ENCODE measurements around the gene PDE4A.

Gene PDE4A

GRCh38 chr19:10418235-10418484 lies 2.2 kb upstream of the PDE4A start:
- H3K27ac ChIP-seq (ENCODE audit: insufficient read depth in 1 of 2, low read depth in 1 of 2, low read length in 2 of 2, poor library complexity in 1 of 2, severe bottlenecking in 2 of 2), result no peak overlapping the region
- no peaks in the 10 kb centered on the region for H3K36me3 ChIP-seq (ENCODE audit: control insufficient read depth in 4 of 4, insufficient read depth in 4 of 4, low read length in 3 of 4)
- H3K9me3 ChIP-seq (ENCODE audit: control extremely low read depth in 1 of 5, control insufficient read depth in 4 of 5, insufficient read depth in 2 of 5, low read depth in 1 of 5, low read length in 4 of 5), result peaks cover 0 to 4% (median 0%) of the 10 kb centered on the region in 5 experiments
- ChIA-PET POLR2A (interaction anchor here (1.0 kb wide), 2 partner anchors 10 to 15 kb away, joined by 3 read pairs; partner anchors contain the start of gene CDC37), CTCF (interaction anchor here (0.7 to 7.7 kb wide), 13 partner anchors 10 to 158 kb away, joined by 3 to 102 read pairs (median 4); partner anchors contain the start of genes CDC37 and ICAM1)
- 20% methylated on average over 1 of the region's 3 CpGs for WGBS (ENCODE audit: insufficient coverage)
- no peak for DNase-seq
- no peak overlapping the region for H3K4me3 ChIP-seq (ENCODE audit: control insufficient read depth in 1 of 7, extremely low read depth in 1 of 7, insufficient read depth in 4 of 7, low read depth in 2 of 7, low read length in 6 of 7)
- peaks cover 4 to 69% (median 34%) of the 10 kb centered on the region in 5 experiments for H3K27me3 ChIP-seq (replicated peaks in 2 of 5; ENCODE audit: control insufficient read depth in 4 of 5, insufficient read depth in 5 of 5, low read length in 4 of 5)
- peaks cover 5 to 60% (median 47%) of the 10 kb centered on the region in 4 experiments for H3K4me1 ChIP-seq (ENCODE audit: control extremely low read depth in 1 of 4, control insufficient read depth in 4 of 4, insufficient read depth in 4 of 4, low read length in 3 of 4)

GRCh38 chr19:10418485-10419199 lies 1.7 kb upstream of the PDE4A start:
- Histone ChIP-seq H3K4me1 (ENCODE audit: control extremely low read depth in 1 of 4, control insufficient read depth in 4 of 4, insufficient read depth in 4 of 4, low read length in 3 of 4) (peaks cover 7 to 63% (median 49%) of the 10 kb centered on the region in 4 experiments), H3K27me3 (replicated peaks in 2 of 5; ENCODE audit: control insufficient read depth in 4 of 5, insufficient read depth in 5 of 5, low read length in 4 of 5) (peaks cover 4 to 73% (median 34%) of the 10 kb centered on the region in 5 experiments), H3K36me3 (ENCODE audit: control insufficient read depth in 4 of 4, insufficient read depth in 4 of 4, low read length in 3 of 4) (no peaks in the 10 kb centered on the region), H3K9me3 (ENCODE audit: control extremely low read depth in 1 of 5, control insufficient read depth in 4 of 5, insufficient read depth in 2 of 5, low read depth in 1 of 5, low read length in 4 of 5) (peaks cover 0 to 4% (median 0%) of the 10 kb centered on the region in 5 experiments), H3K27ac (ENCODE audit: insufficient read depth in 1 of 2, low read depth in 1 of 2, low read length in 2 of 2, poor library complexity in 1 of 2, severe bottlenecking in 2 of 2) (no peak overlapping the region), H3K4me3 (ENCODE audit: control insufficient read depth in 1 of 7, extremely low read depth in 1 of 7, insufficient read depth in 4 of 7, low read depth in 2 of 7, low read length in 6 of 7) (peak overlapping the region in 3 of 7 experiments; percentile 26 to 47 (median 42))
- ChIA-PET POLR2A (interaction anchor here (1.0 kb wide), 2 partner anchors 9 to 16 kb away, joined by 3 read pairs; partner anchors contain the start of gene CDC37), CTCF (interaction anchor here (0.6 to 7.7 kb wide), 14 partner anchors 9 to 158 kb away, joined by 3 to 102 read pairs (median 4); partner anchors contain the start of genes CDC37 and ICAM1)
- WGBS (ENCODE audit: insufficient coverage), result 8% methylated on average over 7 of the region's 32 CpGs
- DNase-seq, result peak in 2 of 3 donors; percentile 53 to 59

- peaks cover 0 to 4% (median 0%) of the 10 kb centered on the region in 5 experiments for H3K9me3 ChIP-seq (ENCODE audit: control extremely low read depth in 1 of 5, control insufficient read depth in 4 of 5, insufficient read depth in 2 of 5, low read depth in 1 of 5, low read length in 4 of 5)
- peak overlapping the region in 6 of 7 experiments; percentile 2 to 51 (median 42) for H3K4me3 ChIP-seq (ENCODE audit: control insufficient read depth in 1 of 7, extremely low read depth in 1 of 7, insufficient read depth in 4 of 7, low read depth in 2 of 7, low read length in 6 of 7)
- no peak for DNase-seq
- no peaks in the 10 kb centered on the region for H3K36me3 ChIP-seq (ENCODE audit: control insufficient read depth in 4 of 4, insufficient read depth in 4 of 4, low read length in 3 of 4)
- ChIA-PET POLR2A (no interaction called here), CTCF (interaction anchor here (0.6 to 7.7 kb wide), 3 partner anchors 14 to 84 kb away, joined by 3 to 102 read pairs (median 5); partner anchors contain the start of gene CDC37)
- H3K27me3 ChIP-seq (replicated peaks in 2 of 5; ENCODE audit: control insufficient read depth in 4 of 5, insufficient read depth in 5 of 5, low read length in 4 of 5), result peaks cover 4 to 77% (median 34%) of the 10 kb centered on the region in 5 experiments
- H3K4me1 ChIP-seq (ENCODE audit: control extremely low read depth in 1 of 4, control insufficient read depth in 4 of 4, insufficient read depth in 4 of 4, low read length in 3 of 4), result peaks cover 9 to 69% (median 55%) of the 10 kb centered on the region in 4 experiments
- no peak overlapping the region for H3K27ac ChIP-seq (ENCODE audit: insufficient read depth in 1 of 2, low read depth in 1 of 2, low read length in 2 of 2, poor library complexity in 1 of 2, severe bottlenecking in 2 of 2)
- WGBS (ENCODE audit: insufficient coverage), result under 1% methylated on average over 20 of the region's 40 CpGs
Measured at GRCh38 chr19:10419200-10419645, 1.1 kb upstream of the PDE4A start.

GRCh38 chr19:10419646-10420443 lies 493 bp upstream of the PDE4A start:
- H3K36me3 ChIP-seq (ENCODE audit: control insufficient read depth in 4 of 4, insufficient read depth in 4 of 4, low read length in 3 of 4), result no peaks in the 10 kb centered on the region
- H3K27me3 ChIP-seq (replicated peaks in 2 of 5; ENCODE audit: control insufficient read depth in 4 of 5, insufficient read depth in 5 of 5, low read length in 4 of 5), result peaks cover 4 to 84% (median 34%) of the 10 kb centered on the region in 5 experiments
- H3K27ac ChIP-seq (ENCODE audit: insufficient read depth in 1 of 2, low read depth in 1 of 2, low read length in 2 of 2, poor library complexity in 1 of 2, severe bottlenecking in 2 of 2), result no peak overlapping the region
- under 1% methylated on average over 43 of the region's 61 CpGs for WGBS (ENCODE audit: insufficient coverage)
- H3K4me3 ChIP-seq (ENCODE audit: control insufficient read depth in 1 of 7, extremely low read depth in 1 of 7, insufficient read depth in 4 of 7, low read depth in 2 of 7, low read length in 6 of 7), result peak overlapping the region in 6 of 7 experiments; percentile 2 to 51 (median 39)
- H3K9me3 ChIP-seq (ENCODE audit: control extremely low read depth in 1 of 5, control insufficient read depth in 4 of 5, insufficient read depth in 2 of 5, low read depth in 1 of 5, low read length in 4 of 5), result no peaks in the 10 kb centered on the region
- CTCF ChIA-PET, result interaction anchor here (2.5 to 7.7 kb wide), 2 partner anchors 14 to 15 kb away, joined by 8 to 102 read pairs; partner anchors contain the start of gene CDC37
- POLR2A ChIA-PET, result interaction anchor here (0.6 kb wide), 1 partner anchor 388 kb away, joined by 3 read pairs; no protein-coding TSS in a partner anchor
- peak in 2 of 3 donors; percentile 82 to 85 for DNase-seq
- H3K4me1 ChIP-seq (ENCODE audit: control extremely low read depth in 1 of 4, control insufficient read depth in 4 of 4, insufficient read depth in 4 of 4, low read length in 3 of 4), result peaks cover 11 to 75% (median 61%) of the 10 kb centered on the region in 4 experiments

- DNase-seq, result no peak
- CTCF ChIA-PET, result interaction anchor here (0.9 to 2.5 kb wide), 6 partner anchors 9 to 32 kb away, joined by 4 to 8 read pairs (median 5); partner anchors contain the start of gene CDC37
- POLR2A ChIA-PET, result no interaction called here
- WGBS (ENCODE audit: insufficient coverage), result 33% methylated on average over 10 of the region's 17 CpGs
- no peak overlapping the region for H3K27ac ChIP-seq (ENCODE audit: insufficient read depth in 1 of 2, low read depth in 1 of 2, low read length in 2 of 2, poor library complexity in 1 of 2, severe bottlenecking in 2 of 2)
- H3K36me3 ChIP-seq (ENCODE audit: control insufficient read depth in 4 of 4, insufficient read depth in 4 of 4, low read length in 3 of 4), result no peaks in the 10 kb centered on the region
- peaks cover 4 to 83% (median 34%) of the 10 kb centered on the region in 5 experiments for H3K27me3 ChIP-seq (replicated peaks in 2 of 5; ENCODE audit: control insufficient read depth in 4 of 5, insufficient read depth in 5 of 5, low read length in 4 of 5)
- peaks cover 8 to 78% (median 67%) of the 10 kb centered on the region in 4 experiments for H3K4me1 ChIP-seq (ENCODE audit: control extremely low read depth in 1 of 4, control insufficient read depth in 4 of 4, insufficient read depth in 4 of 4, low read length in 3 of 4)
- no peak overlapping the region for H3K4me3 ChIP-seq (ENCODE audit: control insufficient read depth in 1 of 7, extremely low read depth in 1 of 7, insufficient read depth in 4 of 7, low read depth in 2 of 7, low read length in 6 of 7)
- no peaks in the 10 kb centered on the region for H3K9me3 ChIP-seq (ENCODE audit: control extremely low read depth in 1 of 5, control insufficient read depth in 4 of 5, insufficient read depth in 2 of 5, low read depth in 1 of 5, low read length in 4 of 5)
Measured at GRCh38 chr19:10421240-10422045, 1.1 kb downstream of the PDE4A start.

GRCh38 chr19:10422046-10422461 lies 1.7 kb downstream of the PDE4A start:
- Histone ChIP-seq H3K4me1 (ENCODE audit: control extremely low read depth in 1 of 4, control insufficient read depth in 4 of 4, insufficient read depth in 4 of 4, low read length in 3 of 4) (peaks cover 8 to 74% (median 69%) of the 10 kb centered on the region in 4 experiments), H3K27ac (ENCODE audit: insufficient read depth in 1 of 2, low read depth in 1 of 2, low read length in 2 of 2, poor library complexity in 1 of 2, severe bottlenecking in 2 of 2) (no peak overlapping the region), H3K36me3 (ENCODE audit: control insufficient read depth in 4 of 4, insufficient read depth in 4 of 4, low read length in 3 of 4) (no peaks in the 10 kb centered on the region), H3K9me3 (ENCODE audit: control extremely low read depth in 1 of 5, control insufficient read depth in 4 of 5, insufficient read depth in 2 of 5, low read depth in 1 of 5, low read length in 4 of 5) (no peaks in the 10 kb centered on the region), H3K27me3 (replicated peaks in 2 of 5; ENCODE audit: control insufficient read depth in 4 of 5, insufficient read depth in 5 of 5, low read length in 4 of 5) (peaks cover 4 to 78% (median 34%) of the 10 kb centered on the region in 5 experiments), H3K4me3 (ENCODE audit: control insufficient read depth in 1 of 7, extremely low read depth in 1 of 7, insufficient read depth in 4 of 7, low read depth in 2 of 7, low read length in 6 of 7) (no peak overlapping the region)
- 58% methylated on average over 3 of the region's 4 CpGs for WGBS (ENCODE audit: insufficient coverage)
- POLR2A ChIA-PET, result no interaction called here
- no peak for DNase-seq
- CTCF ChIA-PET, result interaction anchor here (1.0 to 2.5 kb wide), 4 partner anchors 11 to 32 kb away, joined by 4 to 8 read pairs (median 5); partner anchors contain the start of gene CDC37
